GM06990 (cell line): ENCODE measurements around the gene NAB2.

Source experiments
- DNase-seq: peaks from one replicate; pipeline ENCODE4 v3.0.0-alpha.2; 2011; ENCODE audit not compliant: insufficient read length; ENCODE audit errors: extremely low read depth
- H3K27me3 ChIP-seq: replicated peaks from 2 replicates; pipeline ENCODE4 v1.6.0; 2011; ENCODE audit warnings: low read length; ENCODE audit not compliant: control insufficient read depth, insufficient read depth
- H3K36me3 ChIP-seq: 2 replicates; pipeline ENCODE4 v1.5.1; 2011; ENCODE audit warnings: low read length; ENCODE audit not compliant: control insufficient read depth, insufficient read depth
- H3K4me3 ChIP-seq: replicated peaks from 2 replicates; pipeline ENCODE4 v1.5.1; 2011; ENCODE audit warnings: low read depth, mild to moderate bottlenecking, control low read depth, low read length
- TF ChIP-seq, protein P1 (sequence below): IDR thresholded peaks from 2 replicates; pipeline ENCODE4 v1.5.1; 2011; ENCODE audit warnings: low read length, control low read depth, mild to moderate bottlenecking, inconsistent platforms; ENCODE audit not compliant: insufficient read depth, poor library complexity, severe bottlenecking

The NAB2 gene

DNA sequence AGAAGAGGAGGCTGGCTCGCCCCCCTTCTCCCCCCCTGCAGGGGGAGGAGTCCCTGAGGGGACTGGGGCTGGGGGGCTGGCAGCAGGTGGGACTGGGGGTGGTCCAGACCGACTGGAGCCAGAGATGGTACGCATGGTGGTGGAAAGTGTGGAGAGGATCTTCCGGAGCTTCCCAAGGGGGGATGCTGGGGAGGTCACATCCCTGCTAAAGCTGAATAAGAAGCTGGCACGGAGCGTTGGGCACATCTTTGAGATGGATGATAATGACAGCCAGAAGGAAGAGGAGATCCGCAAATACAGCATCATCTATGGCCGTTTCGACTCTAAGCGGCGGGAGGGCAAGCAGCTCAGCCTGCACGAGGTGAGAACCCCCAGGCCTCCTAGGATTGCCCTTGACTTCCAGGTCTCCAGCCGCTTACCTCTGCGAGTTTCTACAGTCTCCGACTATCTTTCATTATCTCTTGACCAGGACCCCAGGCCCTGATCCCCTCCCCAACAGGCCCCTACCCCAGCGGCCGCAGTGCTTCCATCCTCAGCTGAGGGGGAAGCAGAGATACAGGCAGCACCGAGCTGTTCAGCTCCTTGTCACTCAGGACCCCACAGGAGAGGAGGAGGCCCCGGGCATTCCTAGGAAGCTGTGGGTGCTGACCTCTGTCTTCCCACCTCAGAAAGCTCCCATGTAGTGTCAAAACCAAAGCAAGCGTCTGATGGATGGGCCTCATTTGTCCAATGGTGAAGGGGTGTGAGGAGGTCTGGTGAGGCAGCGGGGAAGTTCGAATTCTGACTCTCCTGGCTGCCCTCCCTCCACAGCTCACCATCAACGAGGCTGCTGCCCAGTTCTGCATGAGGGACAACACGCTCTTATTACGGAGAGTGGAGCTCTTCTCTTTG lies 3.0 kb downstream of the NAB2 start:
- TF ChIP-seq, protein P1, sequence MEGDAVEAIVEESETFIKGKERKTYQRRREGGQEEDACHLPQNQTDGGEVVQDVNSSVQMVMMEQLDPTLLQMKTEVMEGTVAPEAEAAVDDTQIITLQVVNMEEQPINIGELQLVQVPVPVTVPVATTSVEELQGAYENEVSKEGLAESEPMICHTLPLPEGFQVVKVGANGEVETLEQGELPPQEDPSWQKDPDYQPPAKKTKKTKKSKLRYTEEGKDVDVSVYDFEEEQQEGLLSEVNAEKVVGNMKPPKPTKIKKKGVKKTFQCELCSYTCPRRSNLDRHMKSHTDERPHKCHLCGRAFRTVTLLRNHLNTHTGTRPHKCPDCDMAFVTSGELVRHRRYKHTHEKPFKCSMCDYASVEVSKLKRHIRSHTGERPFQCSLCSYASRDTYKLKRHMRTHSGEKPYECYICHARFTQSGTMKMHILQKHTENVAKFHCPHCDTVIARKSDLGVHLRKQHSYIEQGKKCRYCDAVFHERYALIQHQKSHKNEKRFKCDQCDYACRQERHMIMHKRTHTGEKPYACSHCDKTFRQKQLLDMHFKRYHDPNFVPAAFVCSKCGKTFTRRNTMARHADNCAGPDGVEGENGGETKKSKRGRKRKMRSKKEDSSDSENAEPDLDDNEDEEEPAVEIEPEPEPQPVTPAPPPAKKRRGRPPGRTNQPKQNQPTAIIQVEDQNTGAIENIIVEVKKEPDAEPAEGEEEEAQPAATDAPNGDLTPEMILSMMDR: no peak
- no peak for DNase-seq
- Histone ChIP-seq H3K36me3 (peaks cover 19% of the 10 kb centered on the region), H3K27me3 (no peaks in the 10 kb centered on the region), H3K4me3 (no peak overlapping the region)

DNA sequence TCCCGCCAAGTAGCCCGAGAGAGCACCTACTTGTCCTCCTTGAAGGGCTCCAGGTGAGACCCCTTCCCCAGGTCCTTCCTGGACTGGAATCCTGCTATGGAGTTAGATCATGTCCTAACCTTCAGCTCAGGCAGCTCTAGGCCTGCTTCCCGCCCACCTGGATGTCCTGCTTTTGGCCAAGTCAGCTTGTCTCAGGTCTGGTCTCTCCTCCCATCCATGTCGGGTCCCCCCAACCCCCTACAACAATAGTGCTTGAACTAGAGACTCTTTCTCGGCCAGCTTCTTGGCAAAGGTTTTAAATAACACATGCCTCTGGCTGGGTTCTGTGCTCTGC lies 3.6 kb downstream of the NAB2 start:
- H3K27me3 ChIP-seq: no peaks in the 10 kb centered on the region
- H3K4me3 ChIP-seq: no peak overlapping the region
- peaks cover 21% of the 10 kb centered on the region for H3K36me3 ChIP-seq
- TF ChIP-seq, protein P1: no peak
- DNase-seq: no peak

- H3K4me3 ChIP-seq: peak overlapping the region; percentile 44
- peaks cover 21% of the 10 kb centered on the region for H3K36me3 ChIP-seq
- H3K27me3 ChIP-seq: no peaks in the 10 kb centered on the region
- TF ChIP-seq, protein P1: no peak
- no peak for DNase-seq
Observed at GRCh38 chr12:57092876-57093414, 4.0 kb downstream of the NAB2 start.

- TF ChIP-seq, protein P1: peak; percentile 78
- peak; percentile 81 for DNase-seq
- Histone ChIP-seq H3K4me3 (peak overlapping the region; percentile 44), H3K27me3 (no peaks in the 10 kb centered on the region), H3K36me3 (peaks cover 25% of the 10 kb centered on the region)
Observed at GRCh38 chr12:57093415-57094207, 4.7 kb downstream of the NAB2 start.

- TF ChIP-seq, protein P1: no peak
Observed at GRCh38 chr12:57094208-57095160, 5.6 kb downstream of the NAB2 start.

More at GRCh38 chr12:57094208-57095160, 5.6 kb downstream of the NAB2 start:
- Histone ChIP-seq H3K36me3 (peaks cover 33% of the 10 kb centered on the region), H3K4me3 (no peak overlapping the region), H3K27me3 (no peaks in the 10 kb centered on the region)
- no peak for DNase-seq
